ENCODE results near the gene SIK3. TPM values are rescaled to one million over a fixed set of nuclear protein-coding genes. Genes with fewer than 3 reads are reported as not detected.
"Not testable (repeated sequence)": the region's sequence is repeated elsewhere in the genome, so short reads cannot be mapped to it uniquely, and the experiment has no call there.

Gene SIK3
- total and polyA plus RNA-seq, 3 experiments from 2014 or later, result 33.9 to 48.7 (median 42.8) TPM

- H3K4me3 ChIP-seq (ENCODE audit: low read length); H3K27ac ChIP-seq (ENCODE audit: low read depth, low read length); H3K27me3 ChIP-seq (ENCODE audit: insufficient read depth, low read length, poor library complexity, severe bottlenecking); H3K27ac Mint-ChIP-seq; H3K4me1 ChIP-seq (ENCODE audit: insufficient read depth, low read length); H3K36me3 ChIP-seq (ENCODE audit: insufficient read depth, low read length); H3K4me3 Mint-ChIP-seq; CTCF ChIA-PET; DNase-seq; POLR2A ChIA-PET; H3K9me3 Mint-ChIP-seq; H3K9me3 ChIP-seq (ENCODE audit: low read length); H3K4me1 Mint-ChIP-seq; H3K36me3 Mint-ChIP-seq: not testable (repeated sequence)
- H3K27me3 Mint-ChIP-seq, result peaks cover 13 to 15% of the 10 kb centered on the region in 2 donors
These were observed 39.2 kb upstream of the SIK3 start for GRCh38 chr11:117137223-117138086.

- H3K27me3 ChIP-seq (ENCODE audit: insufficient read depth, low read length, poor library complexity, severe bottlenecking); H3K4me1 Mint-ChIP-seq; H3K4me3 ChIP-seq (ENCODE audit: low read length); H3K36me3 Mint-ChIP-seq; H3K36me3 ChIP-seq (ENCODE audit: insufficient read depth, low read length); DNase-seq; H3K4me3 Mint-ChIP-seq; H3K4me1 ChIP-seq (ENCODE audit: insufficient read depth, low read length); H3K27ac Mint-ChIP-seq; H3K9me3 ChIP-seq (ENCODE audit: low read length); CTCF ChIA-PET; POLR2A ChIA-PET; H3K9me3 Mint-ChIP-seq; H3K27ac ChIP-seq (ENCODE audit: low read depth, low read length); H3K27me3 Mint-ChIP-seq: not testable (repeated sequence)
These were observed 36.8 kb upstream of the SIK3 start for GRCh38 chr11:117134979-117135378.

- Mint-ChIP-seq H3K4me3 (no peak overlapping the region), H3K36me3 (peaks cover 0 to 2% (median 0%) of the 10 kb centered on the region in 3 donors), H3K27ac (no peak overlapping the region), H3K9me3 (no peaks in the 10 kb centered on the region), H3K4me1 (peaks cover 0 to 4% (median 0%) of the 10 kb centered on the region in 3 donors), H3K27me3 (peaks cover 0 to 7% of the 10 kb centered on the region in 2 donors)
- no peaks in the 10 kb centered on the region for H3K36me3 ChIP-seq (ENCODE audit: insufficient read depth, low read length)
- ChIA-PET POLR2A (no interaction called here), CTCF (interaction anchor here (1.3 kb wide), 1 partner anchor 393 kb away, joined by 3 read pairs; no protein-coding TSS in a partner anchor)
- no peaks in the 10 kb centered on the region for H3K4me1 ChIP-seq (ENCODE audit: insufficient read depth, low read length)
- no peak overlapping the region for H3K4me3 ChIP-seq (ENCODE audit: low read length)
- H3K27ac ChIP-seq (ENCODE audit: low read depth, low read length), result no peak overlapping the region
- H3K27me3 ChIP-seq (ENCODE audit: insufficient read depth, low read length, poor library complexity, severe bottlenecking), result no peaks in the 10 kb centered on the region
- DNase-seq, result no peak
- no peaks in the 10 kb centered on the region for H3K9me3 ChIP-seq (ENCODE audit: low read length)
These were observed 36.2 kb upstream of the SIK3 start for GRCh38 chr11:117134431-117134830.

- no peak for DNase-seq
- POLR2A ChIA-PET, result no interaction called here
- no peaks in the 10 kb centered on the region for H3K9me3 Mint-ChIP-seq
- no peaks in the 10 kb centered on the region for H3K9me3 ChIP-seq (ENCODE audit: low read length)
- peaks cover 0 to 2% (median 0%) of the 10 kb centered on the region in 3 donors for H3K36me3 Mint-ChIP-seq
- H3K4me1 Mint-ChIP-seq, result peaks cover 0 to 11% (median 0%) of the 10 kb centered on the region in 3 donors
- no peak overlapping the region for H3K27ac Mint-ChIP-seq
- H3K4me3 ChIP-seq (ENCODE audit: low read length), result no peak overlapping the region
- CTCF ChIA-PET, result no interaction called here
- H3K4me1 ChIP-seq (ENCODE audit: insufficient read depth, low read length), result no peaks in the 10 kb centered on the region
- H3K4me3 Mint-ChIP-seq, result no peak overlapping the region
- H3K36me3 ChIP-seq (ENCODE audit: insufficient read depth, low read length), result no peaks in the 10 kb centered on the region
- no peak overlapping the region for H3K27ac ChIP-seq (ENCODE audit: low read depth, low read length)
- peaks cover 0 to 3% of the 10 kb centered on the region in 2 donors for H3K27me3 Mint-ChIP-seq
- H3K27me3 ChIP-seq (ENCODE audit: insufficient read depth, low read length, poor library complexity, severe bottlenecking), result no peaks in the 10 kb centered on the region
These were observed 32.7 kb upstream of the SIK3 start for GRCh38 chr11:117130879-117131278.

GRCh38 chr11:117130396-117130795 is 32.2 kb upstream of the SIK3 start:
- H3K27me3 Mint-ChIP-seq; H3K4me1 ChIP-seq (ENCODE audit: insufficient read depth, low read length); DNase-seq; H3K36me3 ChIP-seq (ENCODE audit: insufficient read depth, low read length); H3K27me3 ChIP-seq (ENCODE audit: insufficient read depth, low read length, poor library complexity, severe bottlenecking); H3K9me3 Mint-ChIP-seq; H3K4me3 Mint-ChIP-seq; H3K27ac ChIP-seq (ENCODE audit: low read depth, low read length); H3K4me3 ChIP-seq (ENCODE audit: low read length); POLR2A ChIA-PET; H3K36me3 Mint-ChIP-seq; H3K9me3 ChIP-seq (ENCODE audit: low read length); H3K27ac Mint-ChIP-seq; CTCF ChIA-PET: not testable (repeated sequence)
- H3K4me1 Mint-ChIP-seq, result peaks cover 0 to 11% (median 0%) of the 10 kb centered on the region in 3 donors

GRCh38 chr11:117128289-117128688 is 30.1 kb upstream of the SIK3 start:
- H3K9me3 ChIP-seq (ENCODE audit: low read length), result no peaks in the 10 kb centered on the region
- no peaks in the 10 kb centered on the region for H3K4me1 ChIP-seq (ENCODE audit: insufficient read depth, low read length)
- no peak overlapping the region for H3K4me3 ChIP-seq (ENCODE audit: low read length)
- Mint-ChIP-seq H3K4me1 (peaks cover 0 to 11% (median 0%) of the 10 kb centered on the region in 3 donors), H3K36me3 (peaks cover 0 to 2% (median 0%) of the 10 kb centered on the region in 3 donors), H3K27me3 (peaks cover 0 to 5% of the 10 kb centered on the region in 2 donors), H3K27ac (no peak overlapping the region), H3K9me3 (no peaks in the 10 kb centered on the region), H3K4me3 (no peak overlapping the region)
- ChIA-PET CTCF (no interaction called here), POLR2A (no interaction called here)
- H3K27me3 ChIP-seq (ENCODE audit: insufficient read depth, low read length, poor library complexity, severe bottlenecking), result no peaks in the 10 kb centered on the region
- no peaks in the 10 kb centered on the region for H3K36me3 ChIP-seq (ENCODE audit: insufficient read depth, low read length)
- no peak overlapping the region for H3K27ac ChIP-seq (ENCODE audit: low read depth, low read length)
- DNase-seq, result no peak

- no peaks in the 10 kb centered on the region for H3K9me3 Mint-ChIP-seq
These were observed 29.1 kb upstream of the SIK3 start for GRCh38 chr11:117127171-117127901.

More at GRCh38 chr11:117127171-117127901, 29.1 kb upstream of the SIK3 start:
- Mint-ChIP-seq H3K27me3 (peaks cover 0 to 8% of the 10 kb centered on the region in 2 donors), H3K36me3 (no peaks in the 10 kb centered on the region), H3K4me3 (no peak overlapping the region), H3K4me1 (peaks cover 0 to 7% (median 0%) of the 10 kb centered on the region in 3 donors), H3K27ac (no peak overlapping the region)
- Histone ChIP-seq H3K4me1 (ENCODE audit: insufficient read depth, low read length) (no peaks in the 10 kb centered on the region), H3K9me3 (ENCODE audit: low read length) (no peaks in the 10 kb centered on the region), H3K27me3 (ENCODE audit: insufficient read depth, low read length, poor library complexity, severe bottlenecking) (no peaks in the 10 kb centered on the region), H3K4me3 (ENCODE audit: low read length) (no peak overlapping the region), H3K27ac (ENCODE audit: low read depth, low read length) (no peak overlapping the region), H3K36me3 (ENCODE audit: insufficient read depth, low read length) (no peaks in the 10 kb centered on the region)
- ChIA-PET POLR2A (interaction anchor here (0.5 to 0.6 kb wide), 2 partner anchors 21 to 59 kb away, joined by 4 to 14 read pairs; no protein-coding TSS in a partner anchor), CTCF (no interaction called here)
- no peak for DNase-seq

Data from CD8-positive, alpha-beta memory T cell (primary cell).